Stimulated activated naive CD4-positive, alpha-beta T cell treated with Interleukin-2 at 50 U/mL for 16 hours (primary cell): ENCODE results near the gene GALNT1.
A peak's percentile ranks its signal among the peaks of the same experiment; 100 is the strongest.
"Not testable (repeated sequence)": the region's sequence is repeated elsewhere in the genome, so short reads cannot be mapped to it uniquely, and the experiment has no call there.

Experiments
- DNase-seq: peaks from one replicate; lab custom pipeline; 2025; lab: John Stamatoyannopoulos, UW

The GALNT1 gene

DNA sequence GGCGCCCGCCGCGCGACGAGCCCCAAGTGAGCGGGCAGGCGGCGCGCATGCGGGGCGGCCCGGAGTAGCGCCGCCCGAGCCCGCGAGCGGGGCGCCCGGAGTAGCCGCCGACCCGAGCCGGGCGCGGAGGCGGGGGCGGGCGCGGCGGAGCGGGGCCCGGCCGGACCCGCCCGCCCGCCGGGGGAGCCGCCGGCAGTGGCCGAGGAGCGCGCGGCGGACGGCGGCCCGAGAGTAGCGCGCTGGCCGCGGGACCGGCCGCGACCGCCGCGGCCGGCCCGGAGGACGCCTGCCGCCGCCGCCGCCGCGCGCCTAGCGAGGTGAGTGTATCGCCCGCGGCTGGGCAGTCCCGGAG is at the start of gene GALNT1:
TSS of gene GALNT1 (plus strand) at position 195 of the 352 bp plus-strand sequence. CDS start 72,923 bp downstream, outside the sequence.
- DNase-seq = no peak

DNA sequence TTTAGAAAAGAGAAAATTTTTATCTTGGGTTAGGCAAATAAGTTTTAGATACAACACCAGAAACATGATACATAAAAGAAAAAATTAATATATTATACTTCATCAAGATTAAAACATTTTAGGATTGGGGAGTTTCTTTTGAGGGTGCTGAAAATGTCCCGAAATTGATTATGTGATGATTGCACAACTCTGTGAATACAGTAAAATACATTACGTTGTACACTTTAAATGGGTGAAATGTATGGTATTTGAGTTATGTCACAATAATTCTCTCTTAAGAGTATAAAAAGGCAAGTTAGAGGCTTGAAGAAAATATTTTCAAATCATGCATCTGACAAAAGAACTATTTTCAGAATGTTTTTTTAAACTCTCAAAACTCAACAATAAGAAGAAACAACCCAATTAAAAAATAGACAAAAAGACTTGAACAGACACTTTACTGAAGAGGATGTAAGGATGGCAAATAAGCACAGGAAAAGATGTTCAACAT is 47.6 kb upstream of the GALNT1 start:
- DNase-seq = no peak

DNA sequence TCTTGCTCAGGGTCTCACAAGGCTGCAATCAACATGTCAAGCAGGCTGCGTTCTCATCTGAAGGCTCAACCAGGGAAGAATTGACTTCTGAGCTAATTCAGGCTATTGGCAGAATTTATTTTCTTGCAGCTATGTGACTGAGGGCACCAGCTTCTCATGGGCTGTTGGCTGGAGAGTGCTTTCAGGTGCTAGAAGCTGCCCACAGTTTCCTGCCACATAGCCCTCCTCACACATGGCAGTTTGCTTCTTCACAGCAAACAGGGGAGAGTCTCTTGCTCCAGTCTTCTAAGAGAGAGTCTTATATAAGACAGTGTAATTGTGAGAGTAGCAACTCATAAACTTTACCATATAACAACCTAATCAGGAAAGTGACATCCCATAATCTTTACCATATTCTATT is 46.2 kb upstream of the GALNT1 start:
- no peak for DNase-seq

DNA sequence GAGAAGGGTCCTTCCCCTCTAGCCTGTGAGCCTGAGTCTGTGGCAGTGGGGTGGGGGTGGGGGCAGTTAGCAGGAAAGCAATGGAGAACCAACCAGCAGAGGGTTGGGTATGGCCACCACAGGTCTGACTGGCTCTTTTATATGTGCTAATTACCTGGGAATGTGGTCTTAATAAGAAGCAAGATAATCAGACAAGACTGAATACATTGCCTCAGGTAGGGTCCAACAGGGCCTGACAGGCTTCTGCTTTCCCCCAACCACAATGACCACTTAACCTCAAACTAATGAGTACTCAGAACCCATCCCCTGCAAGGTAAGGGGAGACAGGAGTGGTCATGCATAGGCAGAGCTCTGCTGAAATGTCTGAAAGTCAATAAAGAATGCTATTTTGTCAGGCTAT is 39.2 kb upstream of the GALNT1 start:
- DNase-seq = no peak

DNA sequence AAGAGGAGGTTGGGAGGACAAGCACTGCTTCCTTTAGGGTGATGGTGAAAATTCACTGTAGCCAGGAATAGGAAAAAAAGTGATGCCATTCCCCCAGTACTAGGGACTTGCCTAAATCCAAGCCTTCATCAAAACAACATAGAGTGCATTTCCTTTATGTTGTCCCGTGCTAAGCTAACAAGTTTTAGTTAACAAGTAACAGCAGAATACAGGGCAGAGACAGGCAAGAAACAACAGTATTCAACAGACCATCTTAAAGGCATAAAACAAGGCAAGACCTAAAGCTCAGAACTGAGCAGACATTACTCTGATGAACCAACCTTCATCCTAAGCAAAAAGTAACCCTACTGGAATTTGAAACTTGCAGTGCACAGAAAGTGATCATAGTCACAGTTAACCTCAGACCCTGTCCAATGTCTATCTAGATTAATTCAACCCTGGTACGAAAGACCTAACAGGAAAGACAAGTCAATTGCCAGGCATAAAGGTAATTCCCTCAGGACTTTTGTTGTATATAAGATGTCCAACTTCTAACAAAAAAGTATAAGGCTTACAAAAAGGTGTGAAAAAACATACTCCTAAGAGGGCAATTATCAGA is 34.4 kb upstream of the GALNT1 start:
- no peak for DNase-seq

DNA sequence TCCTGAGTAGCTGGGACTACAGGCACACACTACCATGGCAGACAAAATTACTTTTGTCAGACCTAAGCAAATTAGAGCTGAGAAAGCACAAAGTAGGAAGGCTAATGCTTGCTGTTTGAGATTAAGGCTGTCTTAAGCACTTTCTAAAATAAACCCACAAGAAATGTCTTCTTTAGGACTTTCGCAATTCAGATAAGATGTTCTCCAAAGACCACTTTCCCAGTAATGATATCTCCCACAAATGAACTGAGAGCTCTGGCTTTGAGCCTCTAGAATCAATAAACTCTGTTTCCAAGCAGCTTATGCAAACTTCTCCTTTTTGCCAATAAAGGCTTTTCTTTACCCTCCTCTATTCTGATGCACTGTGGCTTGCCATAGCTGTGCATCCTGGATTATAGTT is 32.0 kb upstream of the GALNT1 start:
- DNase-seq = no peak

DNA sequence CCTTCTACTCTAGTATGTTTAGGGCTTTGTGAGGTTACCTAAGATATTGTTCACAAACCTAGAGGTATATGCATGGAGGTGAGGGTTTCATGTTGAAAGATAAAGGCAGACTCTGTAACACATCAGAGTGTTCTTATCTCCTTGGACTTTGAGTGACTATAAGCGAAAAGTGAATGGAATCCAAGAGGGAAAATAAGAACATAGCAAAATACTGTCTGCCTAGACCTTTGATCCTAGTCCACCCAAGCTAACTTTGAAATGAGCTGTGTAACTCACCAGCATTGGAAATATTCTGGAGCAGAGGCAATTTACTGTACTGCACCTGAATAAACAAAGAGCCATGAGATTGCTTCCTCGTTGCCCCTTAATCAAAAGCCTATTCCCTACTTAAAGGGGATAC is 28.2 kb upstream of the GALNT1 start:
- no peak for DNase-seq

DNA sequence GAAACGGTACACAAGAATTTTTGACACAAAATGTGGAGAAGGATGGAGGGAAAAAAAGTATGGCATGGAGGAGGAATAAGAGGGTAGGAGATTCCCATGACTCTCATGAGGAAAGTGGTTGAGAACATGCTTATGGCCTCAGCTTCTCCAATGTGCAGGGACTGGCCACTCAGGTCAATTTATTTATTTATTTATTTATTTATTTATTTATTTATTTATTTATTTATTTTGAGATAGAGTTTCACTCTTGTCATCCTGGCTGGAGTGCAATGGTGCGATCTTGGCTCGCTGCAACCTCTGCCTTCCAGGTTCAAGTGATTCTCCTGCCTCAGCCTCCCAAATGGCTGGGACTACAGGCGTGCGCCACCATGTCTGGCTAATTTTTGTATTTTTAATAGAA is 26.0 kb upstream of the GALNT1 start:
- not testable (repeated sequence) for DNase-seq

DNA sequence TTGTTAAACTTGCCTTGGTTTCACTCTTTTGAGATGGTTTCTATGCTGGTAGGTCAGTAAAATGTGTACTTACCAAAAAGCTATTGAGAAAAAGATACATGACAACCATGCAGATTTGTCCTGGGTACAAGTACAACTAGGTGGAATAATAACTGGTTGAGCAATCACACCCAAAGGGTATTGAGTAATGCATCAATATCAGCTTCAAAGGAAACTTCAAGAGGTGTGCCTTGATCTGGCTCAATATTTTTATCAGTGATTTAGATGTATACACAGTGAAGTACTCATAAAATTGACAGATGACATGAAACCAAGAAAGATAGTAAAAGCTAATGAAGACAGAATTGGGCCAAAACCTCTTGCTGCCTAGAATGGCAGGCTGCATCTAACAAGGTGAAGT is 21.7 kb upstream of the GALNT1 start:
- DNase-seq = no peak

DNA sequence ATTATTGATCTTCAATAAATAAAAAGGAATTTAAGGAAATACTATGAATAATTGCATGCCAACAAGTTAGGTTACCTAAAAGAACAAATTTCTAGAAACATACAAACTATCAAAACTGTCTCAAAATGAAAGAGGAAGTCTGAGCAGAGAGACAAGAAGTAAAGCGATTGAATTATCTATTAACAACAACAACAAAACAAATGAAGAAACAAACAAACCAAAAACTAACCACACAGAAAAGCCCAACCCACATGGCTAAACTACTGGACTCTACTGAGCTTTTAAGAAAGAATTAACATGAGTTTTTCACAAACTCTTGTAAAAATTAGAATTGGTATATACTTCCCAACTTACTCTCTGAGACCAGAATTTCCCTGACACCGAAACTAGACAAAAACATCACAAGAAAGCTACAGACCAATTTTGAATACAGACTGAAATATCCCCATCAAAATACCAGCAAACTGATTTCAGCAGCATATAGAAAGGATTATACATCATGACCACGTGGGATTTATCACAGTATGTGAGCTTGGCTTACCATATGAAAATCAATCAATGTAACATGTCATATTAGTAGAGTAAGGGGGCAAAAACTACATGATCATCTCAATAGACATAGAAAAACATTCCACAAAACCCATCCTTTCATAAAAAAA is 16.6 kb upstream of the GALNT1 start:
- no peak for DNase-seq

DNA sequence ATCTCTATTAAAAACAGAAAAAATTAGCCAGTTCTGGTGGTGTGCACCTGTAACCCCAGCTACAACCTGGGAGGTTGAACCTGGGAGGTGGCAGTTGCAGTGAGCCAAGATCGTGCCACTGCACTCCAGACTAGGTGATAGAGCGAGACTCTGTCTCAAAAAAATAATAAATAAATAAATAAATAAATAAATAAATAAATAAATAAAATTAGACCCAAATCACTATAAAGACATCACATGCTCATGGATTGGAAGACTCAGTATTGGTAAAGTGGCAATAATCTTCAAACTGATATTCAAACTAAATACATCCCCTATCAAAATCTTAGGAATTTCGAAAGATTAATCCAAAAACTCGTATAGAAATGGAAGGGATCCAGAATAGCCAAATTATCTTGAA is 15.5 kb upstream of the GALNT1 start:
- no peak for DNase-seq

DNA sequence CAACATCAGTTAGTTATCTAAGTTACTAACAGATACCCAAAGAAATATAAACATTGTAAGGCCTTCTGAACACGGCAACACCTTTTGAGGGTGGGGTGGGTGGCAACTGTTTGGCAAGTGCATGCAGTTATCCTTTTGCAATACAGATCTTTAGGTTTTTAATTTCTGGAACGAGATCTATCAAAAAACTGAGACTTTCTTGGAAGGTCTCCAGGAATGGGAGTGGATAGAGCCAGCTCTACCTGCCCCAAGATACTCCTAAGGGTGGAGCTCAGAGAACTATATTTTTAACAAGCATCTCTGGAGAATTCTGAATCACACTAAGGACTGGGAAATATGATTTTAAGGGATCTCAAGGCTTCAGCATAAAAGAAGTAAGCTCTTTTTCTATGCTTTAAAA is 11.4 kb upstream of the GALNT1 start:
- no peak for DNase-seq

DNA sequence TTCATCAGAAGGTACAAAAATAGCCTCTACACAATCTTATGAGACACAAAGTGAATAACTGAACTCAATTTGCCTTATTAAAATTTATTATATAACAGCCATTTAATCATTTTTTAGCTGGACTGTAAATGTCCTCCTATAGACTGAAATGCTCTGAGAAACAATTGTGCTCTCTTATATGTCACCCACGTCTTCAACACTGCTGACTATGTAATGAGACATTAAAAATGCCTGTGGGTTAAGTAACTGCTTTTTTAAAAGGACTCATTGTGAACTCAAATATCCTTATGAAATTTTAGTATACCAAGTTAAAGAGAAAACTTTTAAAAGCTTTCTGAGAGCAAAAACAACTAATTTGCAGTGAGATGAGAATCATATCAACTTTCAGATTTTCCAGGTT is 10.4 kb upstream of the GALNT1 start:
- no peak for DNase-seq

DNA sequence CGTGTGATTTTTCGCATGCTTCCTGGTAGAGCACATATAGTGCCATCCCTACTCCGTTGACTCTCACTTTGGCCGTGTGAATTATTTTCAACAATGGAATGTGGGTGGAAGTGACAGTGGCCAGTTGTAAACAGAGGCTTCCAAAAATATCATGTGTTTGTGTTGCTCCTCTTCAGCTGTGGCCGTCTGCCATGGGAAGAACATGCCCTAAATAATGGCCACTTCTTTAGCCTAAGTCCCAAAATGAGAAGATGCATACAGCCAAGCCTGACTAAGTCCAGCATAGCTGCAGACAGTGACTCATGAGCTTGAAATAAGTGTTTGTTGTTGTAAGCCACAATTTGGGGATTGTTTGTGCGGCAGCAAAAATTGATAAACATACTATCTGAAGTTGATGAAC is 8.9 kb upstream of the GALNT1 start:
- no peak for DNase-seq

DNA sequence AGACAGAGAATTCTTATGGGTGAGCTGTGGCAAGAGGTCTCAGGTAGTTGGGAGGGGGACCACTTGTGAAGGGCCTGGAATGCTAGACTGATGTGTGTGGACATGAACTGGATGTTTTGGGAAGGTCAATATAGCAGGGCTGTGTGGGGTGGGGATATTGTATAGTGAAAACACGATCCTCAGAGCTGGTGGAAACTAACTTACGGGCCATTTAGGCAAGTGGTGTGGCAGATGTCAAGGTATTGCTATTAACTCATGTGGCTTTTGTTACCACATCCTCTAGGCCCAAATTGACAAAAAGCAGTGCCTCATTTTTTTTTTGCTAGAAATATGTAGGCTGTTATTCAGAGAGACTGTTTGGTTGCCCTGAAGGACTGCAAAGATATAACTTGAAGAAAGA is 8.0 kb upstream of the GALNT1 start:
- no peak for DNase-seq

DNA sequence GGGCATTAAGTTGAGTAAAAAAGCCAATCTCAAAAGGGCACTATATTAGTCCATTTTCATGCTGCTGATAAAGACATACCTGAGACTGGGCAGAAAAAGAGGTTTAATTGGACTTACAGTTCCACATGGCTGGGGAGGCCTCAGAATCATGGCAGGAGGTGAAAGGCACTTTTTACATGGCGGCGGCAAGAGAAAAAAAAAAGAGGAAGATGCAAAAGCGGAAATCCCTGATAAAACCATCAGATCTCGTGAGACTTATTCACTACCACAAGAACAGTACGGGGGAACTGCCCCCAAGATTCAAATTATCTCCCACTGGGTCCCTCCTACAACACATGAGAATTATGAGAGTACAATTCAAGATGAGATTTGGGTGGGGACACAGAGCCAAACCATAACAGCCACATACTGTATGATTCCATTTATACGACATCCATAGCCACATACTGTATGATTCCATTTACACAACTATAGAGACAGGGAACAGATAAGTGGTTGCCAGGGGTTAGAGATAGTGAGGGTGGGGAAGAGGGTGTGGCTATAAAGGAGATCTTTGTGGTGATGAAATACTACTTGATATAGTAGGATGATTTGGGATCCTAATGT is 5.2 kb upstream of the GALNT1 start:
- DNase-seq = not testable (repeated sequence)

DNA sequence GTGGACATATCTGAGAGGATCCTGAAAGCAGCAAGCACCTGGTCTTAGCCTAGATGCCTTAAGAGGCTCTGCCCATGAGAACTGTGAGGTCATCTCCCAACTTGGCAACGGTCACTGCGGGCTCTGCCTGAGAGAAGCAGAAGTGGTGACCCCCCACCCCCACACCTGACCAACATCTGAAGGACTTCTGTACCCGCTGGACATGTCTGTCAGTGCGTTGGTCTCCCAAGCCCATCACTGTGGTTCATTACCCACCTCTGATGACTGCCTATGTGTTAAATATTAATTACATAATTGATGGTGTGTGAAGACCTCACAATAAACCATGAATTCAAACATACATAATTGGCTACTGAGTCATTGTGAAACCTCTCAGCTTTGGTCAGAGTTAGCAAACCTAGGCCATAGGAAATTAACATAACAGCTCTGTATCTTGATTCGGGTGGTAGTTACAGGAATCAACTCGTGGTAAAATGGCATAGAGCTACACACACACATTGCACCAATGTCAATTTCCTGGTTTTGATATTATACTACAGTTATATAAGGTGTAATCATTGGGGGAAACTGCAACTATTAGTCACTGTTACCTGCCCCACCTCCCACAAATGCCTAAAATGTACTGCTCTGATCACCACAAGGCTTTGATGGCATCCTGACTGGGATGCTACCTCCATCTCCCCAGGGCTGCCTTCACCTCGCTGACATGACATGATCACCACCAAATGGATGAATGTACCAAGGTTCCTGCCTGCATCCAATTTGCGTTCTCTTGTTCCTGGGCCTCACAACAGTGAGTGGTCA is 4.3 kb upstream of the GALNT1 start:
- DNase-seq = no peak

DNA sequence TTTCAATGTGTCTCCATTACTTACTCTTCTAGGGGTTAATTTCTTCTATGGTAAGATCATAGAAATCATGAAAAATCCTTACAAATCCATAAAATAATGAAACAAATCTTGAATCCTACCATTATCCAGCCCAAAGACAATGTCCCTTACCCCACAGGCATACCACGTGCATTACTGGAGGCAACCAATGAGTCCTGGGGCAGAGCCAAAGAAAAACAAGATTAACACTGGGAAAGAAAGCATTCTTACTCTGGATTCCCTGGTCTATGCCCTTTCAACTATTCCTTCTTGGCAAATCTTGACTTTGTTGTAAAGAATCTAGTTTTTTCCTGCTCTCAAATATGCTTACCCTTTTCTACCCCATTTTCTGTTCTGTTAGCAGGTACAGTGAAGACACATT is 3.1 kb upstream of the GALNT1 start:
- no peak for DNase-seq

DNA sequence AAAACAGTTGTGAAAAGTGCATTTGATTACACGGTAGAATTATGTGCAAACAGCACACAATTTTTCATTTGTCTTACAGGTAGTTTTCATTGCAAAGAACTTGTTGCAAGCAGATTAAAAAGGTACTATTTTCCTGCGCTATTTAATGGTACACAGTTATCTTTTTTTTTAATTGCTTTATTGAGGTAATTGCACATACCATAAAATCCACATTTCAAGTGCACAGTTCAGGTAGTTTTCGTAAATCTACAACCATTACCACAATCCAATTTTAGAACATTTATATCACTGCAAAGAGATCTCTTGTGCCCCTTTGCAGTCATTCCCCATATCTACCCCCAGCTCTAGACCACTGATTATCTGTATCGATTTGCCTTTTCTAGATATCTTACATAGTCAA is 2.6 kb upstream of the GALNT1 start:
- DNase-seq = no peak

DNA sequence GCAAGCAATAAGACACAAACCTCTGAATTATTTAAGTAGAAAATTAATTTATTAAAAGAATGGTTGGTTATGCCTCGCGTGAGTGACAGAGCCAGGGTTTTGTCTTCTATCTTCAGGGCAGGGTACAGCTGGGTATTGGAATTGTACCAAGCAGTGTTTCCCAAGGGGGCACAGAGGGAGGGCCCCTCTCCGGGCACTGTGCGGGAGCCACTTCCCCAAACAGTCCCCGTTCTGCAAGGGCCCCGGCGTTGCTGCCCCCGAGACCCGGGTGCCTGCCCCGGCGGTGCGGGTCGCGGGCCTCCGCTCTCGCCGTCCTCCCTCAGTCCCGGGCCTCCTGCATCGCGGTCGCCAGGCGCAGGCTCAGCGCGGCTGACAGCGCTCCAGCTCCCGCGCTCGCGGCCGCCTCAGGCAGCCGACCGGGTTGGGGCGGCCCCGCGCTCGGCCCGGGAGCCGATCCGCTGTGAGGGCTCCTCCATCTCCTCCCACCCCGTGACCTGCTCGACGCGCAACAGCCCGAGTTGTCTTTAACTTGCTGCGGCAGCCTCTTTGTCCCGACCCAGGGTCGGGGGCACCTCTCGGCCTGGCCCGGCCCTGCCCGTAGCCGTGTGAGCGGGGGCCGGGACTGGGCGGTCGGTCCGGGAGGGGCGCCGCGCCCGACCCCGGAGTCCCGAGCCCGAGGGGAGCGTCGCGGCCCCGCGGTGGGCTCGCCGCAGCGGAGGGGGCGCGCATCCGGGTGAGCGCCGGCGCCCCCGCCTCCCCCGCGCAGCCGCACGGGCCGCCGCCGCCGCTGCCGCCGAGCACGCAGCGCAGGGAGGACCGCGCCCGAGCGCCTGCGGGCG is 620 bp upstream of the GALNT1 start:
- peak; percentile 27 for DNase-seq

DNA sequence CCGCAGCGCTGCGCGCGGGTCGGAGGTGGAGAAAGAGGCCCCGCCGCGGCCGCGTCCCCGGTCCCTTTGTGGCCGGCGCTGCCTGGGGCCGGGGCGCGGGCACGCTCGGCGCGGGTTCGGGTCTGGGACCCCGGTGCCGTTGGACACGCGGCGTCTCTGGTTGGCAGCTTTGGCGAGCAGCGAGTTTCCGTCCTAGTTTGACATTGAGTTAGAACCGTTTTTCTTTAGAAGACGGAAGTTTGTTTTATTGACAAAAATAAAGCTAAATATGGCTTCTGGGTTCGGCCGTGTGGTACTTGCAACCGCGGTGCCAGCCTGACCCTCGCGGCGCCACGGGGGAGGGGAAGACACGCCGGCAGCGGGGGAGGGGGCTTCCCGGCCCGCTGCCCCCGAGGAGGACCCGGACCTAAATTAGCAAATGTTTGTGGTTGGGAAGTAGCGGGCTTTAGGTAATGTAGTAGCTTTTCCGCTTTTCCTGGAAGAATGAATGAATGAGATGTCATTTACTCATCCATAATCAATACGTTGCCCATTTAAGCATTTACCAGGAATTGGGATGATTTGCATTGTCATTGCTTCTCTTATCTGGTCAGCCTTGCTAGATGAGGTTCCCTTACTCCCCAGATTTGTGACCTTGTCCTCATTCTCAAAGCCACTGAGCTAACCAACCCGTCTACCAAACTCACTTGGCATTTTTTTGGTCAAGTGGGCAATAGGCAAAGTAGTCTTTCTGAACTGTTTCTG is 530 bp downstream of the GALNT1 start:
- peak; percentile 6 for DNase-seq
